K562 (cell line): ENCODE results near the gene ADGRD1. TPM values are rescaled to one million over a fixed set of nuclear protein-coding genes. Genes with fewer than 3 reads are reported as not detected.

Experiments
- DMBX1 ChIP-seq: fragments of 250-450 bp; sonication (Bioruptor Pico); IDR thresholded peaks from 2 replicates; pipeline ENCODE4 v1.8.0; 2022; ENCODE audit warnings: inconsistent platforms, mild to moderate bottlenecking, moderate library complexity, borderline replicate concordance
- JUND ChIP-seq, 2 experiments: IDR thresholded peaks; 2 replicates in 1 of 2; 3 replicates in 1 of 2; pipeline ENCODE4 v1.6.1; 2011; ENCODE audit warnings: borderline replicate concordance in 2 of 2, low read depth in 2 of 2, low read length in 2 of 2, improper control_type of control experiment in 1 of 2, missing biosample characterization in 1 of 2, missing genetic modification characterization in 1 of 2, missing genetic modification reagents in 1 of 2
- KLF6 ChIP-seq: fragments of 250-450 bp; sonication (Bioruptor Pico); IDR thresholded peaks from 2 replicates; pipeline ENCODE4 v1.4.0; 2020; ENCODE audit warnings: mild to moderate bottlenecking, moderate library complexity, borderline replicate concordance
- MEF2A ChIP-seq: IDR thresholded peaks from 2 replicates; pipeline ENCODE4 v1.6.1; 2011; ENCODE audit warnings: low read depth, mild to moderate bottlenecking, low read length, moderate library complexity; ENCODE audit not compliant: control insufficient read depth
- MGA ChIP-seq: fragments of 450-650 bp; IDR thresholded peaks from 2 replicates; pipeline ENCODE4 v1.6.1; 2016; ENCODE audit warnings: mild to moderate bottlenecking, moderate library complexity
- POLR2AphosphoS2 ChIP-seq: IDR thresholded peaks from 2 replicates; pipeline ENCODE4 v1.6.1; 2012; ENCODE audit warnings: low read length, improper control_type of control experiment
- POLR2G ChIP-seq: fragments of 200-400 bp; formaldehyde crosslinking; IDR thresholded peaks from 2 replicates; pipeline ENCODE4 v1.6.1; 2017; ENCODE audit warnings: low read depth, mild to moderate bottlenecking, antibody characterized with exemption, low read length, moderate library complexity
- POLR3G ChIP-seq: IDR thresholded peaks from 2 replicates; pipeline ENCODE4 v1.6.1; 2011; ENCODE audit not compliant: insufficient read length, insufficient replicate concordance; ENCODE audit errors: extremely low read depth
- TSC22D4 ChIP-seq: fragments of 450-650 bp; IDR thresholded peaks from 2 replicates; pipeline ENCODE4 v1.6.1; 2016; ENCODE audit warnings: missing genetic modification characterization, missing biosample characterization, control low read depth
- ZBTB1 ChIP-seq: sonication (generic); formaldehyde crosslinking; IDR thresholded peaks from 2 replicates; pipeline ENCODE4 v1.8.1; 2023; ENCODE audit warnings: missing genetic modification reagents, low read depth, mild to moderate bottlenecking, borderline replicate concordance
- polyA plus RNA-seq, 8 experiments: library from polyadenylated mRNA; depleted of rRNA in 4 of 8; stranded (reverse) in 5 of 8; unstranded in 3 of 8; fragments of >200 nt; fragmentation: Nextera tagmentation in 2 of 8; fragmentation: Illumina TruSeq in 1 of 8; extraction: Ambion mirVana in 2 of 8; extraction: Trizol in 1 of 8; gene quantifications; 2 replicates each; pipeline versions ENCODE4 v1.2.1 to v1.2.3, GENCODE V29; 2011 to 2014; ENCODE audit warnings: inconsistent platforms in 1 of 8, missing spikeins in 1 of 8
- total RNA-seq, 7 experiments: library from RNA; depleted of rRNA in 6 of 7; stranded (reverse); fragments of >200 nt in 6 of 7; fragmentation: Illumina TruSeq in 2 of 7; extraction: Trizol in 2 of 7; gene quantifications; 2 replicates each; pipeline versions ENCODE4 v1.2.1 to v1.2.3, GENCODE V29; 2011 to 2021; ENCODE audit warnings: low replicate concordance in 1 of 7

Gene ADGRD1
- total and polyA plus RNA-seq, 9 of the 15 experiments (the other 6 are each of a cell fraction or from before 2014, with no cell fraction given): 1.7 to 11.7 (median 3.3) TPM

DNA sequence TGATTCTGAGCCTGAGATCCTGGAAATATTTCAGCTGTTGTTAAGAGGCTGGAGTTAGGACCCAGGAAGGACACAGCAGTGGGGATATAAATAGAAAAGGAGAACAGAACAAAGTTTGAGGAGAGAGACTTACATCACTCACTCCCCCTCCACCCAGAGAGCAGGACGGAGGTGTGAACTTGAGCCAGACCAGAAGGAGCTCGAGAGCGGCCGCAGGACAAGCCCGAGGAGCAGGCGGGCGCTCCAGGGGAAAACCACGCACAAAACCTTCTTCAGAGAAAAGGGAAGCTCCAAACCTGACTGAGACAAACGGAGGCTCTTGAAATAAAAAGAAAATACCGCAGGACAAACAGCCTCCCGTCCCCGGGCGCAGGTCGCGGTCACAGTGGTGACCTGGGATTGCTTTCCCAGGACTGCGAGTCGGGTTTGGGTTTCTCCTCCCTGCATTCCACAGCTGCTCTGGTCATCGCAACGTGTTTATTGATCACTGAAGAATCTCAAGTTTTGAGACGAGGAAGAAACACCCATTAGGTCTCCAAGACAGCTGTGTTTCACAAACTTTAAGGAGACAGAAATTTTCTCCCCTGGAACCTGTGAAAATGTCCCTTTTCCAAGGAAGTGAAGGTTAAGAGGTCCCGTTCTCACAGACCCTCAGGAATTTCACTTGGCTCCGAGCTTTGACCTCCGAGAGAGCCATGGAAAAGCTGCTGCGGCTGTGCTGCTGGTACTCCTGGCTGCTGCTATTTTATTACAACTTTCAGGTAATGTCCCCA is at the start of gene ADGRD1 (continued):
- TF ChIP-seq MGA: peak; percentile 82
- no peak for TF ChIP-seq POLR2AphosphoS2
- no peak for TF ChIP-seq POLR3G
- 0 out of 2 replicates have a peak, but pooled peaks have one; percentile 26 for TF ChIP-seq POLR2G
- TF ChIP-seq MEF2A: peak; percentile 91
- TF ChIP-seq KLF6: 0 out of 2 replicates have a peak, but pooled peaks have one; percentile 18
- no peak for TF ChIP-seq ZBTB1 (CRISPR knock-in tag)
- no peak for TF ChIP-seq TSC22D4 (tag)
- no peak for TF ChIP-seq DMBX1 (CRISPR knock-in tag)
- TF ChIP-seq JUND (IDR thresholded peaks at IDR 0.05; ENCODE audit: borderline replicate concordance, low read depth, low read length): peak; percentile 40; the same call in 1 of the 2 replicates
- no peak; the same call in 2 of the 3 replicates for TF ChIP-seq JUND (tag; IDR thresholded peaks at IDR 0.05; ENCODE audit: borderline replicate concordance, low read depth, low read length)
